Activated T-helper 1 cell treated with anti-CD3 and anti-CD28 coated beads, Interleukin-12 subunit alpha, Interleukin-12 subunit beta, Interleukin-2, Interleukin-4 antibody, amounts not matched to agents 30 ng/mL and 10 ng/mL and 1 ng/mL, durations not matched to agents 14 hours and 24 hours and 36 hours (primary cell): Measurements from ENCODE around the gene CAMTA1. TPM values are rescaled to one million over a fixed set of nuclear protein-coding genes. Genes with fewer than 3 reads are reported as not detected.

Source experiments
- DNase-seq: peaks from one replicate; pipeline ENCODE4 v3.0.0; 2021; ENCODE audit warnings: low spot score
- H3K27ac Mint-ChIP-seq: one replicate; pipeline ENCODE4 v1.8.0; 2021; ENCODE audit warnings: mild to moderate bottlenecking, mixed read lengths
- H3K27me3 Mint-ChIP-seq: one replicate; pipeline ENCODE4 v1.8.0; 2022; ENCODE audit warnings: mild to moderate bottlenecking, moderate library complexity, mixed read lengths; ENCODE audit not compliant: insufficient read depth
- H3K36me3 Mint-ChIP-seq: one replicate; pipeline ENCODE4 v1.8.0; 2021; ENCODE audit warnings: low read depth, mixed read lengths
- H3K4me1 Mint-ChIP-seq: one replicate; pipeline ENCODE4 v1.8.0; 2021; ENCODE audit warnings: low read depth, mixed read lengths
- H3K4me3 Mint-ChIP-seq: one replicate; pipeline ENCODE4 v1.8.0; 2021; ENCODE audit warnings: mild to moderate bottlenecking, moderate library complexity, mixed read lengths
- H3K9me3 Mint-ChIP-seq: one replicate; pipeline ENCODE4 v1.8.0; 2021; ENCODE audit warnings: mixed read lengths
- intact Hi-C: fragments of 100-400 bp; cut with micrococcal nuclease; formaldehyde crosslinking; loops from one replicate; pipeline ENCODE4 v1.15.1; 2024
- total RNA-seq: library from RNA; stranded (reverse); gene quantifications from 2 replicates; pipeline ENCODE4 v1.2.3, GENCODE V29; 2022

CAMTA1 gene
- total RNA-seq, 1 donor from 2014 or later: 57.2 TPM

GRCh38 chr1:7436056-7437005, 651.1 kb downstream of the CAMTA1 start:
- no peaks in the 10 kb centered on the region for H3K9me3 Mint-ChIP-seq
- no peaks in the 10 kb centered on the region for H3K27me3 Mint-ChIP-seq
- intact Hi-C loops: no loop called here
- no peak overlapping the region for H3K4me3 Mint-ChIP-seq
- H3K36me3 Mint-ChIP-seq: no peaks in the 10 kb centered on the region
- H3K27ac Mint-ChIP-seq: no peak overlapping the region
- no peaks in the 10 kb centered on the region for H3K4me1 Mint-ChIP-seq
- no peak for DNase-seq

- intact Hi-C loops: no loop called here
- H3K4me1 Mint-ChIP-seq: no peaks in the 10 kb centered on the region
- H3K27me3 Mint-ChIP-seq: no peaks in the 10 kb centered on the region
- H3K36me3 Mint-ChIP-seq: no peaks in the 10 kb centered on the region
- no peak for DNase-seq
- no peak overlapping the region for H3K4me3 Mint-ChIP-seq
- no peak overlapping the region for H3K27ac Mint-ChIP-seq
- H3K9me3 Mint-ChIP-seq: no peaks in the 10 kb centered on the region
These were observed 651.8 kb downstream of the CAMTA1 start for GRCh38 chr1:7437036-7437435.

GRCh38 chr1:7437608-7438395, 652.5 kb downstream of the CAMTA1 start:
- Mint-ChIP-seq H3K27me3 (no peaks in the 10 kb centered on the region), H3K36me3 (no peaks in the 10 kb centered on the region), H3K27ac (no peak overlapping the region), H3K4me3 (no peak overlapping the region), H3K4me1 (no peaks in the 10 kb centered on the region), H3K9me3 (no peaks in the 10 kb centered on the region)
- DNase-seq: no peak
- intact Hi-C loops: no loop called here

- intact Hi-C loops: no loop called here
- Mint-ChIP-seq H3K27me3 (no peaks in the 10 kb centered on the region), H3K4me1 (no peaks in the 10 kb centered on the region), H3K4me3 (no peak overlapping the region), H3K27ac (no peak overlapping the region), H3K36me3 (no peaks in the 10 kb centered on the region), H3K9me3 (no peaks in the 10 kb centered on the region)
- DNase-seq: no peak
These were observed 653.1 kb downstream of the CAMTA1 start for GRCh38 chr1:7438396-7438785.

GRCh38 chr1:7438921-7439655, 653.8 kb downstream of the CAMTA1 start:
- Mint-ChIP-seq H3K4me3 (no peak overlapping the region), H3K4me1 (no peaks in the 10 kb centered on the region), H3K27ac (no peak overlapping the region), H3K36me3 (no peaks in the 10 kb centered on the region), H3K9me3 (no peaks in the 10 kb centered on the region), H3K27me3 (no peaks in the 10 kb centered on the region)
- DNase-seq: no peak
- intact Hi-C loops: no loop called here

- Mint-ChIP-seq H3K36me3 (no peaks in the 10 kb centered on the region), H3K27me3 (no peaks in the 10 kb centered on the region), H3K4me1 (no peaks in the 10 kb centered on the region), H3K27ac (no peak overlapping the region), H3K4me3 (no peak overlapping the region), H3K9me3 (no peaks in the 10 kb centered on the region)
- DNase-seq: no peak
- intact Hi-C loops: no loop called here
These were observed 654.9 kb downstream of the CAMTA1 start for GRCh38 chr1:7440154-7440553.

- H3K4me1 Mint-ChIP-seq: no peaks in the 10 kb centered on the region
- H3K9me3 Mint-ChIP-seq: no peaks in the 10 kb centered on the region
- intact Hi-C loops: no loop called here
- H3K36me3 Mint-ChIP-seq: no peaks in the 10 kb centered on the region
- DNase-seq: no peak
- H3K27ac Mint-ChIP-seq: no peak overlapping the region
- no peaks in the 10 kb centered on the region for H3K27me3 Mint-ChIP-seq
- no peak overlapping the region for H3K4me3 Mint-ChIP-seq
These were observed 656.0 kb downstream of the CAMTA1 start for GRCh38 chr1:7441143-7441841.

GRCh38 chr1:7442036-7442435, 656.8 kb downstream of the CAMTA1 start:
- Mint-ChIP-seq H3K36me3 (no peaks in the 10 kb centered on the region), H3K27me3 (no peaks in the 10 kb centered on the region), H3K9me3 (no peaks in the 10 kb centered on the region), H3K27ac (no peak overlapping the region), H3K4me3 (no peak overlapping the region), H3K4me1 (no peaks in the 10 kb centered on the region)
- DNase-seq: no peak
- intact Hi-C loops: no loop called here

GRCh38 chr1:7442918-7443317, 657.7 kb downstream of the CAMTA1 start:
- no peaks in the 10 kb centered on the region for H3K36me3 Mint-ChIP-seq
- no peak overlapping the region for H3K27ac Mint-ChIP-seq
- intact Hi-C loops: no loop called here
- no peak overlapping the region for H3K4me3 Mint-ChIP-seq
- no peaks in the 10 kb centered on the region for H3K27me3 Mint-ChIP-seq
- no peaks in the 10 kb centered on the region for H3K9me3 Mint-ChIP-seq
- no peaks in the 10 kb centered on the region for H3K4me1 Mint-ChIP-seq
- no peak for DNase-seq

GRCh38 chr1:7444363-7444762, 659.1 kb downstream of the CAMTA1 start:
- intact Hi-C loops: no loop called here
- H3K36me3 Mint-ChIP-seq: no peaks in the 10 kb centered on the region
- peaks cover 1% of the 10 kb centered on the region for H3K27me3 Mint-ChIP-seq
- H3K9me3 Mint-ChIP-seq: no peaks in the 10 kb centered on the region
- no peak for DNase-seq
- no peak overlapping the region for H3K4me3 Mint-ChIP-seq
- no peaks in the 10 kb centered on the region for H3K4me1 Mint-ChIP-seq
- no peak overlapping the region for H3K27ac Mint-ChIP-seq

GRCh38 chr1:7447093-7447492, 661.8 kb downstream of the CAMTA1 start:
- intact Hi-C loops: no loop called here
- Mint-ChIP-seq H3K27ac (no peak overlapping the region), H3K36me3 (no peaks in the 10 kb centered on the region), H3K4me1 (no peaks in the 10 kb centered on the region), H3K9me3 (no peaks in the 10 kb centered on the region), H3K27me3 (peaks cover 1% of the 10 kb centered on the region), H3K4me3 (no peak overlapping the region)
- no peak for DNase-seq

- Mint-ChIP-seq H3K4me3 (no peak overlapping the region), H3K27me3 (peaks cover 1% of the 10 kb centered on the region), H3K36me3 (no peaks in the 10 kb centered on the region), H3K9me3 (no peaks in the 10 kb centered on the region), H3K27ac (no peak overlapping the region), H3K4me1 (no peaks in the 10 kb centered on the region)
- no peak for DNase-seq
- intact Hi-C loops: no loop called here
These were observed 662.5 kb downstream of the CAMTA1 start for GRCh38 chr1:7447736-7448135.
